Duodenal mucosa (tissue), 2 donors: ENCODE measurements around the gene SCML2.

ENCODE experiments used
- H3K27ac ChIP-seq: one replicate; pipeline ENCODE4 v1.7.0; 2013; ENCODE audit warnings: low read depth, low read length
- H3K27me3 ChIP-seq, 2 donors: one replicate each; pipeline ENCODE4 v1.7.0; 2013; ENCODE audit warnings: low read length in 2 of 2, control low read depth in 1 of 2; ENCODE audit not compliant: insufficient read depth in 2 of 2, control insufficient read depth in 1 of 2
- H3K36me3 ChIP-seq, 2 donors: one replicate each; pipeline ENCODE4 v1.7.0; 2013; ENCODE audit warnings: low read length in 2 of 2, control low read depth in 1 of 2; ENCODE audit not compliant: insufficient read depth in 2 of 2, control insufficient read depth in 1 of 2
- H3K4me1 ChIP-seq, 2 donors: one replicate each; pipeline ENCODE4 v1.7.0; 2013; ENCODE audit warnings: low read length in 2 of 2, control low read depth in 1 of 2; ENCODE audit not compliant: insufficient read depth in 2 of 2, control insufficient read depth in 1 of 2
- H3K4me3 ChIP-seq, 2 donors: one replicate each; pipeline ENCODE4 v1.7.0; 2013; ENCODE audit warnings: low read length in 2 of 2, low read depth in 1 of 2
- H3K9ac ChIP-seq, 2 donors: one replicate each; pipeline ENCODE4 v1.7.0; 2013; ENCODE audit warnings: low read length in 2 of 2, low read depth in 1 of 2
- H3K9me3 ChIP-seq, 2 donors: one replicate each; pipeline ENCODE4 v1.7.0; 2013; ENCODE audit warnings: low read length in 2 of 2, control low read depth in 1 of 2; ENCODE audit not compliant: control insufficient read depth in 1 of 2

Gene SCML2

DNA sequence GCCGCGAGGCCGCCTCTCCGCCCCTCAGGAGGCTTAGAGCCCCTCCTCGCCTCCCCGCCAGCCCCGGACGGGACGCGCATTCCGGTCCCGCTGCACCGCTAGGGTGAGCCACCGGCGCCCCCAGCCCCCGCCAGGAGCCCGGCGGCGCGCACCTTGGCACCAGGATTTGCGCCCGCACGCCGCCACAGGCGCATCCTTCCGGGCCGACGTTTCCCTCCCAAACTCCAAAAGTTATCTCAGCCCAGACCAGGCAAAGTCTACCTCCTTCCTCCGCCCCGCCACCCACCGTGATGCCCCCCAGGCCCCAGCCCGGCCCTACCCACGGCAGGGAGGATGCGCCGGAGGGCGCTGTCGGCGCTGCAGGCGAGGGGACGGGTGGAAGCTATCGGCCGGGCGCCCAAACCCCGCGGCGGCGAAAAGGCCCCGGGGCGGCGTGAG is 538 bp downstream of the SCML2 start:
- Histone ChIP-seq H3K36me3 (no peaks in the 10 kb centered on the region), H3K27ac (no peak overlapping the region), H3K9ac (no peak overlapping the region), H3K4me1 (no peaks in the 10 kb centered on the region), H3K4me3 (peak overlapping the region; percentile 62 to 70), H3K27me3 (no peaks in the 10 kb centered on the region), H3K9me3 (no peaks in the 10 kb centered on the region)

DNA sequence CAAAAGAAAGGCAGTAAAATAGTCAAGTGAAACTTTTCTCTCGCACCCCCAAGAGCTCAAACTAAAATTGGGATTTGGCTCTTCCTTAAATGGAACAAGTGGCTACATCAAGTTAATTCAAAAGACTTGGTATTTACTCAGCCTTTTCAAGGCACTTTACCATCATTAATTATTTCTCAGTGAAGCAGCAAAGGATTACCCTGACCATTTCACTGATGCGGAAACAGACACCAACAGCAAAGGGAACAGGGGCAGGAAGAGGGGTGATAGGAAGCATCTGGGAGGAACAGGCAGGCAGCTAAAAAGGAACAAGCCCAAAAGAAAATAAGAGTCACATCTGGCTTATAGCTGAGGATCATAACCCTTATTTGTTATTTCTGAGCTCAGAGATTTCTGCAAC is 2.7 kb downstream of the SCML2 start:
- H3K9ac ChIP-seq: no peak overlapping the region
- H3K4me3 ChIP-seq: no peak overlapping the region
- no peaks in the 10 kb centered on the region for H3K9me3 ChIP-seq
- H3K36me3 ChIP-seq: no peaks in the 10 kb centered on the region
- H3K27ac ChIP-seq: no peak overlapping the region
- no peaks in the 10 kb centered on the region for H3K27me3 ChIP-seq
- H3K4me1 ChIP-seq: no peaks in the 10 kb centered on the region

DNA sequence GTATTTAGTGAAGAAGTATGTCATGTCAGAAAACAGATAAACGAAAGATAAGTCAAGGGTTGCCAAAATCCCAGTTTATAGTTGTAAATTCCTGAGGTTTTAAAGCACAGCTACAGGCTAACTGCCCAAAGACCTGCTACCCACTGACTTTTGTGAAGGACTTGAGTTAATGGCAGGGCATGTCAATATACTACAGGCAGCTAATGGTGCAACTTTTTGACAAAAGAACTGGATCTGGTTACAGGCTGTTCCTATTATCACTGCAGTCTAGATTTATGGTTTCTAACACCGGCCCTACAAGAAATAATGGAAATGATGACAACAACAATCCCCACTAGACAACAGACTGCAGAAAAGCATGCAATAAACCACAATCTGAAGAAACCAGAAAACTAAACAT is 6.4 kb downstream of the SCML2 start:
- Histone ChIP-seq H3K4me3 (no peak overlapping the region), H3K36me3 (no peaks in the 10 kb centered on the region), H3K27ac (no peak overlapping the region), H3K27me3 (no peaks in the 10 kb centered on the region), H3K9ac (no peak overlapping the region), H3K9me3 (no peaks in the 10 kb centered on the region), H3K4me1 (no peaks in the 10 kb centered on the region)

DNA sequence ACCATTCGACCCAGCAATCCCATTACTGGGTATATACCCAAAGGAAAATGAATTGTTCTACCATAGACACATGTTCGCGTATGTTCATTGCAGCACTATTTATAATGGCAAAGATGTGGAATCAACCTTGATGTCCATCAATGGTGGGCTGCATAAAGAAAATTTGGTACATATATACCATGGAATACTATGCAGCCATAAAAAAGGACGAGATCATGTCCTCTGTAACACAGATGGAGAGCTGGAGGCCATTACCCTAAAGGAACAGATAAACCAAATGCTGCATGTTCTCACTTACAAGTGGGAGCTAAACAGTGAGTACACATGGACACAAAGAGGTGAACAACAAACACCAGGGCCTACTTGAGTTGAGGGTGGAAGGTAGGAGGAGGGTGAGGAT is 45.1 kb downstream of the SCML2 start:
- no peak overlapping the region for H3K4me3 ChIP-seq
- H3K27me3 ChIP-seq: no peaks in the 10 kb centered on the region
- H3K27ac ChIP-seq: no peak overlapping the region
- H3K9ac ChIP-seq: no peak overlapping the region
- no peaks in the 10 kb centered on the region for H3K36me3 ChIP-seq
- H3K4me1 ChIP-seq: no peaks in the 10 kb centered on the region
- H3K9me3 ChIP-seq: no peaks in the 10 kb centered on the region

DNA sequence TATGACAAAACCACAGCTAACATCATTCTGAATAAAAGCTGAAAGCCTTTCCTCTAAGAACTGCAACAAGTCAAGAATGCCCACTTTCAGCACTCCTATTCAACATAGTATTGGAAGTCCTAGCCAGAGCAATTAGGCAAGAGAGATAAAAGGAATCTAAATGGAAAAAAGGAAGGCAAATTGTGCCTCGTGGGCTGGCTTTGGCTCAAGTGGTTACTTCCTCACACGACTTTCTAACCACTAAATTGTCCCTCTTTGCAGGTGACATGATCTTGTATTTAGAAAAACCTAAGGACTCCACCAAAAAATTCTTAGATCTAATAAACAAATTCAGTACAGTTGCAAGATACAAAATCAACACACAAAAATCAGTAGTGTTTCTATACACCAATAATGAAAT is 57.2 kb downstream of the SCML2 start:
- Histone ChIP-seq H3K27ac (no peak overlapping the region), H3K36me3 (no peaks in the 10 kb centered on the region), H3K9ac (no peak overlapping the region), H3K4me3 (no peak overlapping the region), H3K4me1 (no peaks in the 10 kb centered on the region), H3K27me3 (no peaks in the 10 kb centered on the region), H3K9me3 (no peaks in the 10 kb centered on the region)

DNA sequence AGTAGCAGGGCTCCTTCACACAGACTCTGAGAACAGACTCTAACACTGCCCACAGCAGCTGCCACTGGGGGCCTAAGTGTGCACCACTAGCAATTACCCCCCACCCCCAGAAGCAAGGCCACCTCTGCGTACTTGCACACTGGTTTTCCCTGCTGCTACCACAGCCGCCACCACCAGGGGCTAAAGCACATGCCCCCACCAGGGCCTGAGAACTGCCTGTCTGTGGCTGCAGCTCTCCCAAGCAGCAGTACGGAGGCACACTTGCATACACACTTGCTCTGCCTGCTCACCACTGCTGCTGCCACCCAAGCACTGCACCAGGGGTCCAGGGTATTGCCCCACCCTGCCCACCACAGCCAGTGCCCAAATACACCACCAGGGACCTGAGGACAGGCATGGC is 59.6 kb downstream of the SCML2 start:
- no peaks in the 10 kb centered on the region for H3K27me3 ChIP-seq
- no peak overlapping the region for H3K9ac ChIP-seq
- H3K4me1 ChIP-seq: no peaks in the 10 kb centered on the region
- no peaks in the 10 kb centered on the region for H3K9me3 ChIP-seq
- H3K36me3 ChIP-seq: no peaks in the 10 kb centered on the region
- no peak overlapping the region for H3K4me3 ChIP-seq
- H3K27ac ChIP-seq: no peak overlapping the region

DNA sequence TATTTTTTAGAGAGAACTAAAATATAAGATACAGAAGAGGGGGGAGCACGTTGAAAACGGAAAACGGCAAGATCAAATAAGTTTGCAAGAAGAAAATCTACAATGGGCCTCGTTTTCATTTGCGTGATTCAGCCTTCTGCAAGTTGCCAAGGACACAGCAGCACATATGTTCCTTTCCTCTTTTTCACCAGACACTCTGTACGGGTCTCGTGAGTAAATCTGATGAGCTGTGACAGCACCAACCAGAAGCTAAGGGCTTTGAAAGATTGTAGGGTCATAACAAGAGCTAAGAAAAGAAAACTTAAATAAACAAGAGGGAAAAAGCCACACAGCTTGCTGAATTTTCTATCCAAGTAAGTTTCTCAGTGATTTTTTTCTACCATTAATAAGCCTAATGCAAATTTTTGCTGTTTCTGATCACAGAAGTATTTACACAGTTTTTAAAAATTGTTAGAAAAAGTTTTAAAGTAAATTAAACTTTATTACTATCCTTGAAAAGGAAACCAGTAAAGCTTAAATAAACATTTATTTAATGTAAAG is 63.4 kb downstream of the SCML2 start:
- Histone ChIP-seq H3K4me1 (no peaks in the 10 kb centered on the region), H3K27ac (no peak overlapping the region), H3K27me3 (no peaks in the 10 kb centered on the region), H3K36me3 (no peaks in the 10 kb centered on the region), H3K9ac (no peak overlapping the region), H3K9me3 (no peaks in the 10 kb centered on the region), H3K4me3 (no peak overlapping the region)

DNA sequence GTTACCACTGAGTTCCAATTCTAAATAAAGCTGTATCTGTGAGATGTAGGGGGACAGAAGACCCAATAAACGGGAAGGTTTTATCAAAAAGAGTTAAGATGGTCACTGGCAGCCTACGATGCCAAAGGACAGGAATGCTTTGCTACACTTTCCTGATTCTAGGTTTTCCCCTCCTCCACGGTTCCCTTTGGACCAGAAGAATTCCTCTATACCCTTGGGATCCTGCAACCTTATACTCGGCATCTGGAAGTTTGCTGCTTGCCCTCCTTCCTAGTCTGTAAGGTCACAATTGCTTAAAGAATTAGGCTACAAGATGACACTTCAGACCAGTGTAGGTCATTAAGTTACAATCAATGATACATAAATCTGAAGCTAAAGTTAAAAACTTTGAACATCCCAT is 64.3 kb downstream of the SCML2 start:
- no peak overlapping the region for H3K27ac ChIP-seq
- no peak overlapping the region for H3K9ac ChIP-seq
- no peaks in the 10 kb centered on the region for H3K36me3 ChIP-seq
- H3K27me3 ChIP-seq: no peaks in the 10 kb centered on the region
- H3K4me3 ChIP-seq: no peak overlapping the region
- no peaks in the 10 kb centered on the region for H3K9me3 ChIP-seq
- H3K4me1 ChIP-seq: no peaks in the 10 kb centered on the region

DNA sequence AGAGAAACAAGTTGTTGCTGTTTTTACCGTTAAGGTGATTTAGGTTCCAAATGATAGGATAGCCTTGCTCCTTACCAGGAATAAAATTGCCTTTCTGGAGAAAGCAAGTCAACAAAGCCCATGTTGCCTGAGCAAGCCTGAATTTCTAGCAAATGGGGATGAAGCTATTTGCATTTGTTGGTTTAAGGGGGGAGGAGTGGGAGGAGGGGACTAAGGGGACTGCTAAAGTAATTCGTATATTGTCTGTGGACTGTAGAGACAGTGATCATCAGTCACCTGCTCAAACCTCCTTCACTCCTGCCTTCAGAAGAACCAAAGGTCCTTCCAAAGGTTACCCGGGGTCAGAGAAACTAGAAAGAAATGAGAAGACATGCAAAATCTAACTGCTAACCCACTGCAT is 65.8 kb downstream of the SCML2 start:
- Histone ChIP-seq H3K27me3 (no peaks in the 10 kb centered on the region), H3K9me3 (no peaks in the 10 kb centered on the region), H3K27ac (no peak overlapping the region), H3K36me3 (no peaks in the 10 kb centered on the region), H3K4me3 (no peak overlapping the region), H3K4me1 (no peaks in the 10 kb centered on the region), H3K9ac (no peak overlapping the region)

DNA sequence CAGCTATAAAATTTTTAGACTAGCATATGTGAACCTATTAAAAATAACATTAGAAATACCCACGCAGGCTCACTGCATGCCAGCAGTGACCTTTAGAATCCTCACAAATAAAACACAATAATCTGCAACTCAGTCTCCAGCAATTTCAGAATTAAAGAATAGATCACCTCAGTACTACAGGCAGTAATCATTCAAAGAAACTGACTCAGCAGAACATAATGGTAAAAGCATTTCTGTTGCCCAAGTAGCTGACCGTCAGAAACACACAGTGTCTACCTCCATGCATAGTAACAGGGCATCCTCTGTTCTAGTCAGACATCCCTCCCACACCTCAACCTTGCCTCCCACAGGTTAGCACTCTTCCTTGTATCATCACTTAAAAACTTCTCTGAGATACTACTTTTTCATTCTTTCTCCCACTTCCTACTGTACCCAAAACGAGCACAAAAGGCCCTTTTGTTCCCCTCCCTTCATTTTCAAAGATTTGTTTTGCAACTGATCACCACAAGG is 68.1 kb downstream of the SCML2 start:
- Histone ChIP-seq H3K27me3 (no peaks in the 10 kb centered on the region), H3K9ac (no peak overlapping the region), H3K36me3 (no peaks in the 10 kb centered on the region), H3K4me3 (no peak overlapping the region), H3K27ac (no peak overlapping the region), H3K4me1 (no peaks in the 10 kb centered on the region), H3K9me3 (no peaks in the 10 kb centered on the region)

DNA sequence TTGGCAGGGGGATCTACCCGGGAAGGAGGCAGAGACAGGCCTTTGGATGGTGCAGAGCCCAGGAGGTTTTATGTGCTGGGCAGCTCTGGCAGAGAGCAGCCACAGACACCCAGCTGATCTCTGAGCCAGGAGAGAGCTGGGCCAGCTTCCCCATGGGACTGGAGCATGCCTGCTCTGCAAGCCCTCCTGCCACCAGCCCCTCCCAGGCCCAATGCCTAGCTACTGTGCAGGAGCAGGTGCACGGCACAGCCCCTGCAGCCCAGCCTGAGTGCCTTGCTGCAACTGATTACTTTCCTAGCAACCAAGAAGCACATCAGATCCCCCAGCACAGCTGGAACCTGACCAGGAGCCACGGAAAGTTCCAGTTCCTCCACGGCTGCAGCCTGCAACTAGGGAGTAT is 76.0 kb downstream of the SCML2 start:
- H3K36me3 ChIP-seq: no peaks in the 10 kb centered on the region
- H3K9me3 ChIP-seq: no peaks in the 10 kb centered on the region
- no peak overlapping the region for H3K4me3 ChIP-seq
- no peak overlapping the region for H3K9ac ChIP-seq
- no peaks in the 10 kb centered on the region for H3K27me3 ChIP-seq
- no peaks in the 10 kb centered on the region for H3K4me1 ChIP-seq
- H3K27ac ChIP-seq: no peak overlapping the region
